OCI-LY3 (cell line): Measurements from ENCODE around the gene CEP250.

Experiments
- H2AFZ ChIP-seq: fragments of 200-600, 300-600 bp; shearing (Covaris generic); 2 replicates; pipeline ENCODE4 v1.6.0; 2014; ENCODE audit warnings: antibody characterized with exemption, low read depth, low read length
- H3K27ac ChIP-seq: fragments of 200-600, 300-600 bp; sonication (generic); 2 replicates; pipeline ENCODE4 v1.5.1; 2014; ENCODE audit warnings: mild to moderate bottlenecking, low read length, moderate library complexity, mixed read lengths
- H3K27me3 ChIP-seq: fragments of 200-600, 300-600 bp; sonication (generic); 2 replicates; pipeline ENCODE4 v1.6.1; 2014; ENCODE audit warnings: low read depth, low read length, mixed read lengths
- H3K36me3 ChIP-seq: fragments of 200-600, 300-600 bp; sonication (generic); replicated peaks from 2 replicates; pipeline ENCODE3; 2014; ENCODE audit warnings: low read depth, low read length, mixed read lengths
- H3K4me1 ChIP-seq: fragments of 300-600, 200-600 bp; sonication (generic); 2 replicates; pipeline ENCODE4 v1.6.1; 2014; ENCODE audit warnings: low read length, mixed read lengths
- H3K4me2 ChIP-seq: fragments of 200-600, 300-600 bp; sonication (generic); 2 replicates; pipeline ENCODE4 v1.6.1; 2014; ENCODE audit warnings: low read length, mixed read lengths
- H3K4me3 ChIP-seq: fragments of 300-600, 200-600 bp; sonication (generic); 2 replicates; pipeline ENCODE4 v1.5.1; 2014; ENCODE audit warnings: antibody characterized with exemption, mild to moderate bottlenecking, low read length, moderate library complexity
- H3K79me2 ChIP-seq: fragments of 300-600, 200-600 bp; shearing (Covaris generic); 2 replicates; pipeline ENCODE4 v1.6.1; 2014; ENCODE audit warnings: mild to moderate bottlenecking, low read length, mixed read lengths
- H3K9ac ChIP-seq: fragments of 300-600, 200-600 bp; shearing (Covaris generic); 2 replicates; pipeline ENCODE4 v1.6.0; 2014; ENCODE audit warnings: mild to moderate bottlenecking, low read length, moderate library complexity
- H3K9me3 ChIP-seq: fragments of 200-600, 300-600 bp; shearing (Covaris generic); 2 replicates; pipeline ENCODE4 v1.6.1; 2014; ENCODE audit warnings: low read length, mixed read lengths; ENCODE audit not compliant: insufficient read depth
- H4K20me1 ChIP-seq: fragments of 200-600, 300-600 bp; sonication (generic); 2 replicates; pipeline ENCODE4 v1.6.1; 2016; ENCODE audit warnings: low read length, mixed read lengths; ENCODE audit not compliant: insufficient read depth
- CTCF ChIP-seq: fragments of 200-600, 300-600 bp; sonication (generic); IDR thresholded peaks from 2 replicates; pipeline ENCODE4 v1.5.1; 2014; ENCODE audit warnings: antibody characterized with exemption, low read length, low read depth
- EZH2phosphoT487 ChIP-seq: fragments of 200-600 bp; shearing (Covaris generic); IDR thresholded peaks from 2 replicates; pipeline ENCODE4 v1.6.1; 2018; ENCODE audit warnings: antibody characterized with exemption, mixed run types, low read depth

Gene CEP250

DNA sequence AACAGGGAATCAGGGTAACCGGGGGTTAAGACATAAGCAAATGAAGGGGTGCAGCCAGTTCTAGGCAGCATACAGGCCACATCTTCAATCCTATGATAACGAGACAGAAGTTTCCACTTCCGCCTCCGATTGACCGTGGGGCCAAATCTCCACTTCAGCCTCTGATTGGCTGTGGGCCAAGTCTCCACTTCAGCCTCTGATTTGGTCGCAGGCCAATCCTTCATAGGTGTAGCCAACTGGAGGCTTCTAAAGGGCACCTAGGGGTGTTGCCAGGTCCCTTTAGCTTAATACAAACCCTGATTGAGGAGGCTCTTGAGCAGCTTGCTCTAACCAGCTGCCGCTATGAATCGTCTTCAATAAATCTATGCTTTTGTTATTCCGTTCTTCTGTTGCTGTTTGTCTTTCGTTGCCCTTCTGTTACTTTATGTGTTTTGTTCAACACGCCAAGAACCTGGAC, 84.4 kb downstream of the CEP250 start:
- peaks cover 9% of the 10 kb centered on the region for H3K79me2 ChIP-seq
- peak overlapping the region; percentile 90 for H2AFZ ChIP-seq
- H4K20me1 ChIP-seq: no peaks in the 10 kb centered on the region
- no peaks in the 10 kb centered on the region for H3K9me3 ChIP-seq
- peak overlapping the region; percentile 77 for H3K4me3 ChIP-seq
- H3K9ac ChIP-seq: peak overlapping the region; percentile 56
- TF ChIP-seq EZH2phosphoT487: no peak
- no peak for TF ChIP-seq CTCF
- H3K27me3 ChIP-seq: no peaks in the 10 kb centered on the region
- H3K4me2 ChIP-seq: peak overlapping the region; percentile 70
- peaks cover 8% of the 10 kb centered on the region for H3K36me3 ChIP-seq
- H3K27ac ChIP-seq: peak overlapping the region; percentile 37
- peaks cover 15% of the 10 kb centered on the region for H3K4me1 ChIP-seq

- TF ChIP-seq EZH2phosphoT487 (no peak), CTCF (no peak)
- H3K9me3 ChIP-seq: no peaks in the 10 kb centered on the region
- no peak overlapping the region for H3K27ac ChIP-seq
Observed at GRCh38 chr20:35541118-35541782, 85.9 kb downstream of the CEP250 start.

DNA sequence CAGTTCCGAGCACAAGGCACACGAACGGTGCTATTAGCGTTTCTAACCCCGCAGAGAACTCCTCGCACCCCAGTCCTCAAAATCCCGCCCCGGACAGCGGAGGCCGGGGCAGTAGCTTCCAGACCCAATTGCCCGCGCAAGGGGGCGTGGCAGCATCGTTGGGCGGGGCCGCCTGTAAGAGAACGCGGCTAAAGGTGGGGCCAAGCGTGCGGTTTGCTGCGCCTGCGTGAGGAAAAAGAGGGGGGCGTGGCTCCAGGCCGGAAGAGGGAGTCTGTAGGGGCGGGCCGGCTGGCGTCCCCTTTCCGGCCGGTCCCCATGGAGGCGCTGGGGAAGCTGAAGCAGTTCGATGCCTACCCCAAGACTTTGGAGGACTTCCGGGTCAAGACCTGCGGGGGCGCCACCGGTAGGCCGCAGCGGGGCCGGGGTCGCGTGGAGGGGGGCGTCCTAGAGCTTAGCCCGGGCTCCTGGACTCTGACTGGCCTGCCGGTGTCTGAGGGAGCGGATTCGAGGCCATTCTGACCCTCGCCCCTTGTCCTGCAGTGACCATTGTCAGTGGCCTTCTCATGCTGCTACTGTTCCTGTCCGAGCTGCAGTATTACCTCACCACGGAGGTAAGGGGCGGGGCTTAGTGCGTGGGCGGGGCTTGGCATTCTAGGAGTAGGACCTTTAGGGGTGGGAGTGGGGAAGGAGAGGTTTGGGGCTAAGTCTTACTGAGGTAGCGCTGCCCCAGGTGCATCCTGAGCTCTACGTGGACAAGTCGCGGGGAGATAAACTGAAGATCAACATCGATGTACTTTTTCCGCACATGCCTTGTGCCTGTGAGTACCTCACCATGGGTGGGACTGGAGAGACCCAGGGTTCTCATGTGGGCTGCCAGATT, 86.6 kb downstream of the CEP250 start, which contains the start of gene ERGIC3:
Gene ERGIC3, plus strand, starts transcription at position 296 of the 880 bp plus-strand sequence. Its CDS starts 20 bp downstream, at position 316.
- no peaks in the 10 kb centered on the region for H3K9me3 ChIP-seq
- TF ChIP-seq EZH2phosphoT487 (no peak), CTCF (no peak)
- H3K27me3 ChIP-seq: no peaks in the 10 kb centered on the region
- peaks cover 9% of the 10 kb centered on the region for H3K79me2 ChIP-seq
- peak within 1 kb of the TSS; percentile 55 for H3K27ac ChIP-seq
- H3K9ac ChIP-seq: peak within 1 kb of the TSS; percentile 89
- peak within 1 kb of the TSS; percentile 93 for H3K4me3 ChIP-seq
- H3K36me3 ChIP-seq: peaks cover 13% of the 10 kb centered on the region
- peak within 1 kb of the TSS; percentile 86 for H3K4me2 ChIP-seq
- peaks cover 15% of the 10 kb centered on the region for H3K4me1 ChIP-seq
- H4K20me1 ChIP-seq: no peaks in the 10 kb centered on the region
- H2AFZ ChIP-seq: peak within 1 kb of the TSS; percentile 91

More at GRCh38 chr20:35541118-35541782, 85.9 kb downstream of the CEP250 start:
- H3K4me1 ChIP-seq: peaks cover 15% of the 10 kb centered on the region
- peaks cover 9% of the 10 kb centered on the region for H3K79me2 ChIP-seq
- peaks cover 13% of the 10 kb centered on the region for H3K36me3 ChIP-seq
- H4K20me1 ChIP-seq: no peaks in the 10 kb centered on the region
- peak overlapping the region; percentile 93 for H3K4me3 ChIP-seq
- peak overlapping the region; percentile 86 for H3K4me2 ChIP-seq
- no peaks in the 10 kb centered on the region for H3K27me3 ChIP-seq
- peak overlapping the region; percentile 60 for H3K9ac ChIP-seq
- H2AFZ ChIP-seq: peak overlapping the region; percentile 85

DNA sequence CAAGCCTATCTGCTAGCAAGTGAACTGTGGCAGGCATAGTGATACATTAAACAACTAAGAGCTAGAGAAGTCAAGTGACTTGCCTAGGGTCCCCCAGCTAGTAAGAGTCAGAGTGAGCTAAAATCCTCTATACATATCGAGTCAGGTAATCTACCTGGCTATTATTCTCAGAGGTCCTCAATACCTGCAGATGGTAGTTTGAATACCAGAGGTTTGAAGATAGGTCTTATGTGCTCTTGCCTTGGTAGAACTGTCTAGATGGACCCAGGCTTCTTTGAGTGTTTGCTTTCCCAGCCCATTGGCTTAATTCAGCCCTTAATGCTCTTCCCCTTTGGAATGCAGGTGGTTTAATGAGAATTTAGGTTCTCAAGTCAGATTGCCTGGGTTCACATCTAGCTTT, 87.6 kb downstream of the CEP250 start:
- Histone ChIP-seq H3K79me2 (peaks cover 9% of the 10 kb centered on the region), H3K36me3 (peaks cover 21% of the 10 kb centered on the region), H3K4me3 (peak overlapping the region; percentile 93), H3K9me3 (no peaks in the 10 kb centered on the region), H3K27ac (no peak overlapping the region), H3K4me1 (peaks cover 15% of the 10 kb centered on the region), H3K4me2 (peak overlapping the region; percentile 86; the same call in 1 of the 2 replicates), H3K27me3 (no peaks in the 10 kb centered on the region), H3K9ac (no peak overlapping the region), H2AFZ (no peak overlapping the region), H4K20me1 (no peaks in the 10 kb centered on the region)
- no peak for TF ChIP-seq CTCF
- TF ChIP-seq EZH2phosphoT487: no peak
